C4-2B (cell line): ENCODE measurements around the gene HOXA7.

Source experiments
- ZFX ChIP-seq: fragments of 450-650 bp; IDR thresholded peaks from 2 replicates; pipeline ENCODE4 v1.6.1; 2017
- TF ChIP-seq, protein P1 (sequence below): fragments of 450-650 bp; conservative IDR thresholded peaks from 2 replicates; pipeline ENCODE4 v1.5.1; 2017; ENCODE audit warnings: mild to moderate bottlenecking

DNA sequence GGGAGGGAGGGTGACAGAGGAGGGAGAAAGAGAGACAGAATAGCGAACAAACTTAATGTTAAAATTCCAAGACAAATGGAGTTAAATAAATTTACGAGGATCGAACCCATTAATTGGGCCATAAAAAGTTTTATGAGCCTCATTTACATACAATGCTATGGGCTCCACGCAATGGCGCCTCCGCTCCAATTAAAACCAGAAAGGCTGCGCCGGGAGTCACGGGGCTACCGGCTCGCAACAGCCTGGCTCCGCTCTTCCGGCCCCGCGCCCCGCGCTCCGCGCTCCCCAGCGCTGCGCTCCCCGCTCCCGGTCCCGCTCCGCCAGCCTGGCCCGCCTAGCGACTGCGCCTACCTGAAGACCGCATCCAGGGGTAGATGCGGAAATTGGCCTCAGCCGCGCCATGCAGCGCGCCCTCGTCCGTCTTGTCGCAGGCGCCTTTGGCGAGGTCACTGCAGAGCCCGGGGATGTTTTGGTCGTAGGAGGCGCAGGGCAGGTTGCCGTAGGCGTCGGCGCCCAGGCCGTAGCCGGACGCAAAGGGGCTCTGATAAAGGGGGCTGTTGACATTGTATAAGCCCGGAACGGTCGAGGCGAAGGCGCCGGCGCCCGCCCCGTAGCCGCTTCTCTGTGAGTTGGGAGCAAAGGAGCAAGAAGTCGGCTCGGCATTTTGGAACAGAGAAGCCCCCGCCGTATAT lies 513 bp downstream of the HOXA7 start:
- TF ChIP-seq, protein P1, sequence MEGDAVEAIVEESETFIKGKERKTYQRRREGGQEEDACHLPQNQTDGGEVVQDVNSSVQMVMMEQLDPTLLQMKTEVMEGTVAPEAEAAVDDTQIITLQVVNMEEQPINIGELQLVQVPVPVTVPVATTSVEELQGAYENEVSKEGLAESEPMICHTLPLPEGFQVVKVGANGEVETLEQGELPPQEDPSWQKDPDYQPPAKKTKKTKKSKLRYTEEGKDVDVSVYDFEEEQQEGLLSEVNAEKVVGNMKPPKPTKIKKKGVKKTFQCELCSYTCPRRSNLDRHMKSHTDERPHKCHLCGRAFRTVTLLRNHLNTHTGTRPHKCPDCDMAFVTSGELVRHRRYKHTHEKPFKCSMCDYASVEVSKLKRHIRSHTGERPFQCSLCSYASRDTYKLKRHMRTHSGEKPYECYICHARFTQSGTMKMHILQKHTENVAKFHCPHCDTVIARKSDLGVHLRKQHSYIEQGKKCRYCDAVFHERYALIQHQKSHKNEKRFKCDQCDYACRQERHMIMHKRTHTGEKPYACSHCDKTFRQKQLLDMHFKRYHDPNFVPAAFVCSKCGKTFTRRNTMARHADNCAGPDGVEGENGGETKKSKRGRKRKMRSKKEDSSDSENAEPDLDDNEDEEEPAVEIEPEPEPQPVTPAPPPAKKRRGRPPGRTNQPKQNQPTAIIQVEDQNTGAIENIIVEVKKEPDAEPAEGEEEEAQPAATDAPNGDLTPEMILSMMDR = peak; percentile 22
- no peak for TF ChIP-seq ZFX
